Measurements from ENCODE around the gene MAML3. TPM values are rescaled to one million over a fixed set of nuclear protein-coding genes. Genes with fewer than 3 reads are reported as not detected.

MAML3 gene
- total RNA-seq, 1 experiment from 2014 or later = 12.1 TPM

- no peak for TF ChIP-seq CTCF (IDR thresholded peaks at IDR 0.05; ENCODE audit: insufficient read depth in 1 of 2, low read depth in 1 of 2, low read length in 1 of 2, severe bottlenecking in 1 of 2, unreplicated experiment in 1 of 2)
- H3K36me3 ChIP-seq (ENCODE audit: control insufficient read depth, insufficient read depth, low read length) = peaks cover 4% of the 10 kb centered on the region; the same call in 1 of the 2 replicates
- H3K4me1 ChIP-seq = peaks cover 48% of the 10 kb centered on the region
- no peaks in the 10 kb centered on the region for H3K27me3 Mint-ChIP-seq (ENCODE audit: insufficient read depth, unreplicated experiment)
- H3K9me3 Mint-ChIP-seq (ENCODE audit: unreplicated experiment) = no peaks in the 10 kb centered on the region
- no peak overlapping the region for H3K4me3 Mint-ChIP-seq (ENCODE audit: unreplicated experiment)
- H3K4me3 ChIP-seq (ENCODE audit: low read depth, low read length) = no peak overlapping the region
- H3K36me3 Mint-ChIP-seq (ENCODE audit: insufficient read depth, unreplicated experiment) = peaks cover 78% of the 10 kb centered on the region
- DNase-seq = no peak
- no TSS peak for BruUV-seq (replicated peaks)
- intact Hi-C loops (cut with micrococcal nuclease; ENCODE audit: unreplicated experiment) = no loop called here
- ChIA-PET CTCF (no interaction called here), POLR2A (interaction anchor here (0.9 to 1.5 kb wide), 2 partner anchors 16 to 19 kb away, joined by 3 to 5 read pairs; no protein-coding TSS in a partner anchor)
- no peaks in the 10 kb centered on the region for H3K27me3 ChIP-seq (replicated peaks; ENCODE audit: control insufficient read depth, insufficient read depth, low read length)
- H3K27ac Mint-ChIP-seq (ENCODE audit: unreplicated experiment) = peak overlapping the region; percentile 65
- H3K9me3 ChIP-seq = peaks cover 7% of the 10 kb centered on the region; the same call in 1 of the 2 replicates
- peaks cover 63% of the 10 kb centered on the region for H3K4me1 Mint-ChIP-seq (ENCODE audit: low read depth, unreplicated experiment)
Measured at GRCh38 chr4:139682741-139683151, 471.2 kb downstream of the MAML3 start.

GRCh38 chr4:139682309-139682708 lies 471.7 kb downstream of the MAML3 start:
- H3K27me3 Mint-ChIP-seq (ENCODE audit: insufficient read depth, unreplicated experiment) = no peaks in the 10 kb centered on the region
- H3K9me3 Mint-ChIP-seq (ENCODE audit: unreplicated experiment) = no peaks in the 10 kb centered on the region
- Histone ChIP-seq H3K9me3 (peaks cover 7% of the 10 kb centered on the region; the same call in 1 of the 2 replicates), H3K36me3 (ENCODE audit: control insufficient read depth, insufficient read depth, low read length) (peaks cover 4% of the 10 kb centered on the region; the same call in 1 of the 2 replicates), H3K4me1 (peaks cover 48% of the 10 kb centered on the region), H3K27me3 (replicated peaks; ENCODE audit: control insufficient read depth, insufficient read depth, low read length) (no peaks in the 10 kb centered on the region), H3K4me3 (ENCODE audit: low read depth, low read length) (no peak overlapping the region)
- CTCF ChIA-PET = interaction anchor here (0.5 kb wide), 1 partner anchor 12 kb away, joined by 3 read pairs; no protein-coding TSS in a partner anchor
- H3K36me3 Mint-ChIP-seq (ENCODE audit: insufficient read depth, unreplicated experiment) = peaks cover 81% of the 10 kb centered on the region
- H3K4me1 Mint-ChIP-seq (ENCODE audit: low read depth, unreplicated experiment) = peaks cover 59% of the 10 kb centered on the region
- BruUV-seq (replicated peaks) = no TSS peak
- no peak for DNase-seq
- H3K4me3 Mint-ChIP-seq (ENCODE audit: unreplicated experiment) = no peak overlapping the region
- H3K27ac Mint-ChIP-seq (ENCODE audit: unreplicated experiment) = peak overlapping the region; percentile 65
- POLR2A ChIA-PET = interaction anchor here (1.5 kb wide), 1 partner anchor 16 kb away, joined by 3 read pairs; no protein-coding TSS in a partner anchor
- TF ChIP-seq CTCF (IDR thresholded peaks at IDR 0.05; ENCODE audit: insufficient read depth in 1 of 2, low read depth in 1 of 2, low read length in 1 of 2, severe bottlenecking in 1 of 2, unreplicated experiment in 1 of 2) = no peak
- intact Hi-C loops (cut with micrococcal nuclease; ENCODE audit: unreplicated experiment) = no loop called here

- no peaks in the 10 kb centered on the region for H3K9me3 Mint-ChIP-seq (ENCODE audit: unreplicated experiment)
- CTCF ChIA-PET = interaction anchor here (0.6 to 0.8 kb wide), 3 partner anchors 12 to 23 kb away, joined by 3 to 8 read pairs (median 6); no protein-coding TSS in a partner anchor
- H3K27me3 Mint-ChIP-seq (ENCODE audit: insufficient read depth, unreplicated experiment) = no peaks in the 10 kb centered on the region
- no TSS peak for BruUV-seq (replicated peaks)
- H3K27me3 ChIP-seq (replicated peaks; ENCODE audit: control insufficient read depth, insufficient read depth, low read length) = no peaks in the 10 kb centered on the region
- H3K4me3 Mint-ChIP-seq (ENCODE audit: unreplicated experiment) = peak overlapping the region; percentile 51
- POLR2A ChIA-PET = no interaction called here
- peak; percentile 58 to 73 for DNase-seq
- intact Hi-C loops (cut with micrococcal nuclease; ENCODE audit: unreplicated experiment) = loop anchor here (1.0 to 2.0 kb wide), 3 partner anchors 9 to 16 kb away; partner anchors contain the start of gene MGST2
- no peaks in the 10 kb centered on the region for H3K9me3 ChIP-seq
- peaks cover 60% of the 10 kb centered on the region for H3K4me1 Mint-ChIP-seq (ENCODE audit: low read depth, unreplicated experiment)
- peaks cover 3% of the 10 kb centered on the region; the same call in 1 of the 2 replicates for H3K36me3 ChIP-seq (ENCODE audit: control insufficient read depth, insufficient read depth, low read length)
- no peak for TF ChIP-seq CTCF (IDR thresholded peaks at IDR 0.05; ENCODE audit: insufficient read depth in 1 of 2, low read depth in 1 of 2, low read length in 1 of 2, severe bottlenecking in 1 of 2, unreplicated experiment in 1 of 2)
- H3K27ac Mint-ChIP-seq (ENCODE audit: unreplicated experiment) = peak overlapping the region; percentile 74
- H3K36me3 Mint-ChIP-seq (ENCODE audit: insufficient read depth, unreplicated experiment) = peaks cover 77% of the 10 kb centered on the region
- peaks cover 57% of the 10 kb centered on the region for H3K4me1 ChIP-seq
- H3K4me3 ChIP-seq (ENCODE audit: low read depth, low read length) = no peak overlapping the region
Measured at GRCh38 chr4:139676913-139677585, 476.9 kb downstream of the MAML3 start.

Data from Caco-2 (cell line).